HepG2 (cell line): Measurements from ENCODE around the gene FAM241B. TPM values are rescaled to one million over a fixed set of nuclear protein-coding genes. Genes with fewer than 3 reads are reported as not detected.

Experiments
- ATAC-seq: fragments of 200-7000 bp; cut with Tn5 transposase; 3 replicates; pipeline ENCODE4 v1.9.1; 2020; ENCODE audit warnings: mild to moderate bottlenecking, moderate library complexity
- BruUV-seq: library from RNA; stranded (reverse); fragments of 400-500 nt; replicated peaks from 2 replicates; lab custom pipeline; 2021; lab: Mats Ljungman, UMichigan
- CTCF ChIA-PET: fragments of 300-600 bp; formaldehyde crosslinking; extraction: SDS; loops from one replicate; lab custom pipeline; 2021; ENCODE audit warnings: low total read pairs, inconsistent platforms, low intra/inter-chr PET ratio; lab: Yijun Ruan, JAX
- POLR2A ChIA-PET: fragments of 350-600 bp; sonication (Branson Sonifier 250); formaldehyde crosslinking; loops from one replicate; lab custom pipeline; 2020; ENCODE audit warnings: antibody characterized with exemption, inconsistent platforms; lab: Yijun Ruan, JAX
- DNase-seq: peaks from one replicate; pipeline ENCODE4 v3.0.0-alpha.2; 2015; ENCODE audit warnings: low spot score
- FAIRE-seq: peaks from 3 replicates; lab custom pipeline; 2011; peaks lifted over from hg19 to GRCh38; lab: Jason Lieb, UNC
- H2AFZ ChIP-seq: one replicate; pipeline ENCODE4 v1.6.1; 2011; ENCODE audit warnings: low read length, inconsistent platforms
- H3K27ac ChIP-seq: fragments of 300-600 bp; 3 replicates; pipeline ENCODE4 v1.8.0; 2011; ENCODE audit warnings: mixed run types, mild to moderate bottlenecking, mixed read lengths, low read length, inconsistent platforms; ENCODE audit not compliant: insufficient read depth; ENCODE audit errors: extremely low read length
- H3K27me3 ChIP-seq, 2 experiments: fragments of 200-600 bp in 1 of 2; 2 replicates in 1 of 2; 3 replicates in 1 of 2; pipeline versions ENCODE4 v1.6.0 to v1.8.0; 2011; ENCODE audit warnings: low read length in 2 of 2, mild to moderate bottlenecking in 2 of 2, moderate library complexity in 2 of 2, inconsistent platforms in 1 of 2; ENCODE audit not compliant: insufficient read depth in 2 of 2, control insufficient read depth in 1 of 2
- H3K36me3 ChIP-seq, 2 experiments: fragments of 200-600 bp in 1 of 2; replicated peaks in 1 of 2; 2 replicates in 1 of 2; 3 replicates in 1 of 2; pipeline versions ENCODE4 v1.5.1 to v1.8.0; 2011; ENCODE audit warnings: low read length in 2 of 2, inconsistent platforms in 1 of 2; ENCODE audit not compliant: insufficient read depth in 2 of 2, control insufficient read depth in 1 of 2
- H3K4me1 ChIP-seq: 2 replicates; pipeline ENCODE4 v1.5.1; 2012; ENCODE audit warnings: low read length, inconsistent platforms; ENCODE audit not compliant: insufficient read depth
- H3K4me2 ChIP-seq: 2 replicates; pipeline ENCODE4 v1.6.0; 2011; ENCODE audit warnings: low read depth, low read length, inconsistent platforms
- H3K4me3 ChIP-seq, 3 experiments: fragments of 200-600 bp in 1 of 3; sonication (generic), shearing (Covaris generic) in 1 of 3; replicated peaks in 1 of 3; 2 replicates each; pipeline ENCODE4 v1.5.1; 2011 to 2016; ENCODE audit warnings: low read length in 3 of 3, inconsistent platforms in 2 of 3, low read depth in 2 of 3, mild to moderate bottlenecking in 2 of 3, control low read depth in 1 of 3, mixed read lengths in 1 of 3; ENCODE audit not compliant: insufficient read depth in 1 of 3
- H3K79me2 ChIP-seq: one replicate; pipeline ENCODE4 v1.6.1; 2011; ENCODE audit warnings: low read length, inconsistent platforms; ENCODE audit not compliant: insufficient read depth
- H3K9ac ChIP-seq: 2 replicates; pipeline ENCODE4 v1.6.0; 2011; ENCODE audit warnings: mild to moderate bottlenecking, low read depth, low read length, inconsistent platforms; ENCODE audit not compliant: insufficient read depth
- H3K9me3 ChIP-seq: 2 replicates; pipeline ENCODE4 v1.5.1; 2012; ENCODE audit warnings: mild to moderate bottlenecking, low read length
- H4K20me1 ChIP-seq: 2 replicates; pipeline ENCODE4 v1.6.0; 2011; ENCODE audit warnings: inconsistent platforms, mild to moderate bottlenecking, low read length, moderate library complexity; ENCODE audit not compliant: insufficient read depth
- AGO1 ChIP-seq: fragments of 200-400 bp; formaldehyde crosslinking; IDR thresholded peaks from 2 replicates; pipeline ENCODE4 v1.6.1; 2017; ENCODE audit warnings: mild to moderate bottlenecking, low read depth, low read length, moderate library complexity; ENCODE audit not compliant: poor library complexity, severe bottlenecking
- CCAR2 ChIP-seq: fragments of 200-400 bp; formaldehyde crosslinking; optimal IDR thresholded peaks from 2 replicates; pipeline ENCODE3; 2018; ENCODE audit warnings: low read depth, mild to moderate bottlenecking, low read length, moderate library complexity
- HNF1B ChIP-seq: sonication (generic); formaldehyde crosslinking; IDR thresholded peaks from 2 replicates; pipeline ENCODE4 v1.5.1; 2020; ENCODE audit warnings: mild to moderate bottlenecking, moderate library complexity, missing genetic modification reagents
- KAT7 ChIP-seq: IDR thresholded peaks from 2 replicates; pipeline ENCODE4 v1.6.1; 2018; ENCODE audit warnings: borderline replicate concordance, missing compliant biosample characterization
- MYC ChIP-seq: sonication (generic); formaldehyde crosslinking; IDR thresholded peaks from 2 replicates; pipeline ENCODE4 v1.9.0; 2021; ENCODE audit warnings: missing genetic modification reagents, borderline replicate concordance
- PAF1 ChIP-seq: IDR thresholded peaks from 2 replicates; pipeline ENCODE4 v1.6.1; 2016; ENCODE audit warnings: missing genetic modification reagents, missing compliant biosample characterization
- ZBTB14 ChIP-seq: sonication (generic); formaldehyde crosslinking; IDR thresholded peaks from 2 replicates; pipeline ENCODE4 v1.4.0; 2020; ENCODE audit warnings: missing genetic modification reagents
- ZFP37 ChIP-seq: sonication (generic); formaldehyde crosslinking; IDR thresholded peaks from 2 replicates; pipeline ENCODE4 v1.4.0; 2020; ENCODE audit warnings: missing genetic modification reagents, borderline replicate concordance
- ZNF275 ChIP-seq: sonication (generic); formaldehyde crosslinking; IDR thresholded peaks from 2 replicates; pipeline ENCODE4 v1.8.0; 2022; ENCODE audit warnings: missing genetic modification reagents, mild to moderate bottlenecking, inconsistent platforms, borderline replicate concordance
- ZNF432 ChIP-seq: sonication (generic); formaldehyde crosslinking; IDR thresholded peaks from 2 replicates; pipeline ENCODE4 v1.5.0; 2020; ENCODE audit warnings: missing genetic modification reagents, mild to moderate bottlenecking, borderline replicate concordance
- ZNF512B ChIP-seq: sonication (generic); formaldehyde crosslinking; IDR thresholded peaks from 2 replicates; pipeline ENCODE4 v1.5.1; 2020; ENCODE audit warnings: missing genetic modification reagents, mild to moderate bottlenecking, borderline replicate concordance
- ZNF652 ChIP-seq: IDR thresholded peaks from 2 replicates; pipeline ENCODE4 v1.6.1; 2016; ENCODE audit warnings: low read depth, borderline replicate concordance
- WGBS: methylation state at CpG from one replicate; pipeline ENCODE4 v1.1.6; 2017; ENCODE audit warnings: low lambda C conversion rate; 5-methylcytosine and 5-hydroxymethylcytosine counted together
- in situ Hi-C: cut with HindIII; loops from 2 replicates; pipeline ENCODE4 v1.10.0; 2017; ENCODE audit warnings: low pct_unique_long_range_greater_than_20kb; ENCODE audit not compliant: extremely low pct_ligation_motif_present
- intact Hi-C: fragments of 100-400 bp; cut with micrococcal nuclease; formaldehyde crosslinking; loops from one replicate; pipeline ENCODE4 v1.10.0; 2022; ENCODE audit not compliant: unreplicated experiment
- polyA plus RNA-seq, 8 experiments: library from polyadenylated mRNA; depleted of rRNA in 3 of 8; stranded (reverse) in 7 of 8; unstranded in 1 of 8; fragments of >200 nt; fragmentation: Illumina TruSeq in 4 of 8; extraction: Trizol in 4 of 8; gene quantifications; 2 replicates each; pipeline versions ENCODE4 v1.2.1 to v1.2.3, GENCODE V29; 2011 to 2016; ENCODE audit warnings: low read depth in 4 of 8, missing spikeins in 1 of 8, mixed read lengths in 1 of 8; ENCODE audit not compliant: insufficient read depth in 1 of 8
- total RNA-seq, 5 experiments: library from RNA; depleted of rRNA; stranded (reverse); fragments of >200 nt; fragmentation: Illumina TruSeq; extraction: Trizol; gene quantifications; 2 replicates each; pipeline ENCODE4 v1.2.3, GENCODE V29; 2016; ENCODE audit warnings: low read depth in 1 of 5

The FAM241B gene
- total and polyA plus RNA-seq, 2 of the 13 experiments (the other 11 are each of a cell fraction or from before 2014, with no cell fraction given) = 1.9 to 4.0 TPM

- no peaks in the 10 kb centered on the region for H3K36me3 ChIP-seq
- DNase-seq = no peak
- in situ Hi-C loops (no loop called here), intact Hi-C loops (no loop called here)
- H3K27me3 ChIP-seq = peaks cover 0 to 12% of the 10 kb centered on the region in 2 experiments; a peak in 2 of 5 replicates
- 0% methylated on average over 1 of the region's 2 CpGs for WGBS
- H3K4me3 ChIP-seq = no peak overlapping the region
- CTCF ChIA-PET = no interaction called here
- no peak overlapping the region for H3K27ac ChIP-seq
- ATAC-seq = no peak
- no peaks in the 10 kb centered on the region for H3K79me2 ChIP-seq
- H3K9me3 ChIP-seq = no peaks in the 10 kb centered on the region
- FAIRE-seq = no peak
- BruUV-seq = no TSS peak
- POLR2A ChIA-PET = no interaction called here
- no peak overlapping the region for H3K9ac ChIP-seq
- no peak overlapping the region for H2AFZ ChIP-seq
- H3K4me1 ChIP-seq = no peaks in the 10 kb centered on the region
- H3K4me2 ChIP-seq = no peak overlapping the region
- no peaks in the 10 kb centered on the region for H4K20me1 ChIP-seq
- no peak for TF ChIP-seq MYC (CRISPR knock-in tag)
- TF ChIP-seq ZBTB14 (CRISPR knock-in tag) = no peak
- no peak for TF ChIP-seq ZNF432
Observed at GRCh38 chr10:69583106-69583505, 46.9 kb upstream of the FAM241B start.

DNA sequence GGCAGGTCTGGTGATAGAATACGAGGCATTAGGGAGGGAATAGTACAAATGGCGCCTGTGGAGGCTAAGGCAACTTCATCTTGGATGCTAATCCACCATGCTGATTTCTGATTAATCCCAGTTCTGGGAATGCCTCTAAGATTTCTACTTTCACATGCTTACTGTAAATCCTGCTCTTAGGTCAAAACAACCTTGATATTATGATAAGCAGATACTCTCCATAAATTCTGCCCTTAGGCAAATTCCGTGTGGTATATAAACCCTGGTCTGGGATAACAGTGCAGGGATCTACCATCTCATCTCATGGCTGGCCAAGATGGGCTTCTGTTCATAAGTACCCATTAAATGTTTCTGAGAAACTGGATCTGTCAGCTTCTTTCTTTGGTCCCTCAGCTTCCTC, 45.4 kb upstream of the FAM241B start:
- Histone ChIP-seq H3K4me2 (no peak overlapping the region), H4K20me1 (no peaks in the 10 kb centered on the region), H3K79me2 (no peaks in the 10 kb centered on the region), H3K27me3 (peaks cover 0 to 7% of the 10 kb centered on the region in 2 experiments; a peak in 1 of 5 replicates), H3K4me1 (no peaks in the 10 kb centered on the region), H3K27ac (no peak overlapping the region), H3K36me3 (no peaks in the 10 kb centered on the region), H3K9ac (no peak overlapping the region), H3K9me3 (no peaks in the 10 kb centered on the region), H2AFZ (no peak overlapping the region), H3K4me3 (no peak overlapping the region)
- in situ Hi-C loops = no loop called here
- intact Hi-C loops = no loop called here
- DNase-seq (no peak), FAIRE-seq (no peak), ATAC-seq (no peak)
- 0% methylated on average over 3 of the region's 3 CpGs for WGBS
- no TSS peak for BruUV-seq
- POLR2A ChIA-PET = no interaction called here
- CTCF ChIA-PET = no interaction called here
- TF ChIP-seq ZFP37 (CRISPR knock-in tag) = no peak
- no peak for TF ChIP-seq PAF1 (CRISPR knock-in tag)
- no peak for TF ChIP-seq AGO1
- no peak for TF ChIP-seq ZNF512B (CRISPR knock-in tag)
- no peak for TF ChIP-seq KAT7
- TF ChIP-seq HNF1B (CRISPR knock-in tag) = no peak
- no peak for TF ChIP-seq ZNF652 (CRISPR knock-in tag)
- no peak for TF ChIP-seq ZNF275 (CRISPR knock-in tag)
- TF ChIP-seq CCAR2 = no peak
